PFSK-1 (cell line): ENCODE data around the gene OR51I2. TPM values are rescaled to one million over a fixed set of nuclear protein-coding genes. Genes with fewer than 3 reads are reported as not detected.

ENCODE experiments used
- FOXP2 ChIP-seq: optimal IDR thresholded peaks from 2 replicates; pipeline ENCODE3; 2011; ENCODE audit warnings: borderline replicate concordance, control low read depth, inconsistent platforms; ENCODE audit not compliant: insufficient read depth; ENCODE audit errors: extremely low read length, extremely low read depth
- POLR2AphosphoS5 ChIP-seq: IDR thresholded peaks from 2 replicates; pipeline ENCODE4 v1.6.1; 2012; ENCODE audit warnings: low read depth, mild to moderate bottlenecking, control low read depth, low read length, moderate library complexity
- REST ChIP-seq, 2 experiments: IDR thresholded peaks; 2 replicates each; pipeline versions ENCODE4 v1.6.1 to v1.8.0; 2011 to 2012; ENCODE audit warnings: low read depth in 2 of 2, low read length in 2 of 2, control low read depth in 1 of 2, inconsistent platforms in 1 of 2, mild to moderate bottlenecking in 1 of 2, moderate library complexity in 1 of 2; ENCODE audit not compliant: insufficient read depth in 1 of 2
- SIN3A ChIP-seq: IDR thresholded peaks from 2 replicates; pipeline ENCODE4 v1.6.1; 2012; ENCODE audit warnings: mild to moderate bottlenecking, low read length, moderate library complexity, borderline replicate concordance; ENCODE audit not compliant: insufficient read depth
- TAF1 ChIP-seq: IDR thresholded peaks from 2 replicates; pipeline ENCODE4 v1.6.1; 2012; ENCODE audit warnings: low read length, control low read depth, borderline replicate concordance; ENCODE audit not compliant: insufficient read depth
- polyA plus RNA-seq: library from polyadenylated mRNA; unstranded; fragments of >200 nt; gene quantifications from one replicate; pipeline ENCODE4 v1.2.1, GENCODE V29; 2012; ENCODE audit warnings: low read depth, missing spikeins; ENCODE audit not compliant: insufficient read length

OR51I2 gene
- not detected for polyA plus RNA-seq

- TF ChIP-seq FOXP2, result no peak
- TF ChIP-seq SIN3A, result no peak
- TF ChIP-seq TAF1, result no peak
Measured at GRCh38 chr11:5449023-5449422, at the start of gene OR51I2. Gene OR51I2, plus strand, starts transcription at chr11:5449323. Its CDS starts 4,166 bp downstream, at chr11:5453489.

GRCh38 chr11:5405173-5405572 lies 44.0 kb upstream of the OR51I2 start:
- TF ChIP-seq TAF1 (no peak), FOXP2 (no peak), REST (IDR thresholded peaks at IDR 0.05; ENCODE audit: insufficient read depth in 1 of 2, low read depth in 2 of 2, low read length in 2 of 2) (no peak), SIN3A (no peak), POLR2AphosphoS5 (no peak)

GRCh38 chr11:5420993-5421392 lies 28.1 kb upstream of the OR51I2 start:
- no peak for TF ChIP-seq SIN3A
- TF ChIP-seq TAF1, result no peak
- TF ChIP-seq REST (IDR thresholded peaks at IDR 0.05; ENCODE audit: insufficient read depth in 1 of 2, low read depth in 2 of 2, low read length in 2 of 2), result no peak

- TF ChIP-seq SIN3A (no peak), POLR2AphosphoS5 (no peak), TAF1 (no peak), FOXP2 (no peak), REST (IDR thresholded peaks at IDR 0.05; ENCODE audit: insufficient read depth in 1 of 2, low read depth in 2 of 2, low read length in 2 of 2) (no peak)
Measured at GRCh38 chr11:5421811-5422210, 27.3 kb upstream of the OR51I2 start, which contains the start of gene OR51Q1. Gene OR51Q1, plus strand, starts transcription at chr11:5422111. Its CDS starts 90 bp downstream, at chr11:5422201.

- no peak for TF ChIP-seq REST (IDR thresholded peaks at IDR 0.05; ENCODE audit: insufficient read depth in 1 of 2, low read depth in 2 of 2, low read length in 2 of 2)
- TF ChIP-seq POLR2AphosphoS5, result no peak
- TF ChIP-seq FOXP2, result no peak
- TF ChIP-seq TAF1, result no peak
- no peak for TF ChIP-seq SIN3A
Measured at GRCh38 chr11:5423131-5423530, 26.0 kb upstream of the OR51I2 start.
